ENCODE results near the gene COL27A1.
"Not testable (repeated sequence)": the region's sequence is repeated elsewhere in the genome, so short reads cannot be mapped to it uniquely, and the experiment has no call there.

COL27A1 gene

GRCh38 chr9:114119242-114120191, 35.8 kb upstream of the COL27A1 start:
- Histone ChIP-seq H3K4me3 (no peak overlapping the region), H3K27me3 (ENCODE audit: low read depth) (peaks cover 19% of the 10 kb centered on the region), H3K4me1 (no peaks in the 10 kb centered on the region), H3K36me3 (replicated peaks) (no peaks in the 10 kb centered on the region), H3K9me3 (no peaks in the 10 kb centered on the region)
- in situ Hi-C loops (cut with MboI; ENCODE audit: low sequenced_read_pairs), result no loop called here
- no peak for DNase-seq (ENCODE audit: low spot score in 2 of 2)

GRCh38 chr9:114120192-114121014, 34.9 kb upstream of the COL27A1 start:
- in situ Hi-C loops (cut with MboI; ENCODE audit: low sequenced_read_pairs), result no loop called here
- Histone ChIP-seq H3K4me1 (no peaks in the 10 kb centered on the region), H3K36me3 (replicated peaks) (no peaks in the 10 kb centered on the region), H3K4me3 (no peak overlapping the region), H3K27me3 (ENCODE audit: low read depth) (peaks cover 19% of the 10 kb centered on the region), H3K9me3 (no peaks in the 10 kb centered on the region)
- DNase-seq (ENCODE audit: low spot score in 2 of 2), result no peak

GRCh38 chr9:114121227-114122135, 33.9 kb upstream of the COL27A1 start:
- H3K4me3 ChIP-seq, result no peak overlapping the region
- H3K27me3 ChIP-seq (ENCODE audit: low read depth), result peaks cover 19% of the 10 kb centered on the region
- DNase-seq (ENCODE audit: low spot score in 2 of 2), result no peak
- no peaks in the 10 kb centered on the region for H3K4me1 ChIP-seq
- no peaks in the 10 kb centered on the region for H3K9me3 ChIP-seq
- in situ Hi-C loops (cut with MboI; ENCODE audit: low sequenced_read_pairs), result no loop called here
- H3K36me3 ChIP-seq (replicated peaks), result no peaks in the 10 kb centered on the region

- in situ Hi-C loops (cut with MboI; ENCODE audit: low sequenced_read_pairs), result no loop called here
- Histone ChIP-seq H3K27me3 (ENCODE audit: low read depth) (peaks cover 19% of the 10 kb centered on the region), H3K4me3 (no peak overlapping the region), H3K4me1 (no peaks in the 10 kb centered on the region), H3K9me3 (no peaks in the 10 kb centered on the region), H3K36me3 (replicated peaks) (no peaks in the 10 kb centered on the region)
- no peak for DNase-seq (ENCODE audit: low spot score in 2 of 2)
Measured at GRCh38 chr9:114122136-114123027, 33.0 kb upstream of the COL27A1 start.

- Histone ChIP-seq H3K27me3 (ENCODE audit: low read depth) (peaks cover 9% of the 10 kb centered on the region), H3K9me3 (no peaks in the 10 kb centered on the region)
- in situ Hi-C loops (cut with MboI; ENCODE audit: low sequenced_read_pairs), result no loop called here
Measured at GRCh38 chr9:114123031-114123977, 32.0 kb upstream of the COL27A1 start.

GRCh38 chr9:114124138-114124537, 31.2 kb upstream of the COL27A1 start:
- in situ Hi-C loops (cut with MboI; ENCODE audit: low sequenced_read_pairs), result no loop called here
- H3K36me3 ChIP-seq (replicated peaks), result no peaks in the 10 kb centered on the region
- no peak for DNase-seq (ENCODE audit: low spot score in 2 of 2)
- H3K27me3 ChIP-seq (ENCODE audit: low read depth), result peaks cover 3% of the 10 kb centered on the region
- no peaks in the 10 kb centered on the region for H3K9me3 ChIP-seq
- no peaks in the 10 kb centered on the region for H3K4me1 ChIP-seq
- no peak overlapping the region for H3K4me3 ChIP-seq

More at GRCh38 chr9:114123031-114123977, 32.0 kb upstream of the COL27A1 start:
- Histone ChIP-seq H3K4me3 (no peak overlapping the region), H3K36me3 (replicated peaks) (no peaks in the 10 kb centered on the region), H3K4me1 (no peaks in the 10 kb centered on the region)
- no peak for DNase-seq (ENCODE audit: low spot score in 2 of 2)

GRCh38 chr9:114124666-114125475, 30.5 kb upstream of the COL27A1 start:
- in situ Hi-C loops (cut with MboI; ENCODE audit: low sequenced_read_pairs), result no loop called here
- DNase-seq (ENCODE audit: low spot score in 2 of 2), result no peak
- Histone ChIP-seq H3K27me3 (ENCODE audit: low read depth) (peaks cover 3% of the 10 kb centered on the region; the same call in 1 of the 2 replicates), H3K36me3 (replicated peaks) (no peaks in the 10 kb centered on the region), H3K4me3 (no peak overlapping the region), H3K9me3 (no peaks in the 10 kb centered on the region), H3K4me1 (no peaks in the 10 kb centered on the region)

GRCh38 chr9:114125476-114126013, 29.8 kb upstream of the COL27A1 start:
- no peak for DNase-seq (ENCODE audit: low spot score in 2 of 2)
- Histone ChIP-seq H3K27me3 (ENCODE audit: low read depth) (no peaks in the 10 kb centered on the region; the same call in 1 of the 2 replicates), H3K4me1 (no peaks in the 10 kb centered on the region), H3K36me3 (replicated peaks) (no peaks in the 10 kb centered on the region), H3K9me3 (no peaks in the 10 kb centered on the region), H3K4me3 (no peak overlapping the region)
- in situ Hi-C loops (cut with MboI; ENCODE audit: low sequenced_read_pairs), result no loop called here

- DNase-seq (ENCODE audit: low spot score in 2 of 2), result no peak
- no peaks in the 10 kb centered on the region for H3K9me3 ChIP-seq
- H3K27me3 ChIP-seq (ENCODE audit: low read depth), result no peaks in the 10 kb centered on the region
- no peaks in the 10 kb centered on the region for H3K36me3 ChIP-seq (replicated peaks)
- in situ Hi-C loops (cut with MboI; ENCODE audit: low sequenced_read_pairs), result no loop called here
- H3K4me3 ChIP-seq, result no peak overlapping the region
- H3K4me1 ChIP-seq, result peaks cover under 1% of the 10 kb centered on the region
Measured at GRCh38 chr9:114126247-114127060, 28.9 kb upstream of the COL27A1 start.

- H3K9me3 ChIP-seq; H3K4me1 ChIP-seq; in situ Hi-C loops (cut with MboI; ENCODE audit: low sequenced_read_pairs); H3K36me3 ChIP-seq (replicated peaks); H3K4me3 ChIP-seq; H3K27me3 ChIP-seq (ENCODE audit: low read depth); DNase-seq (ENCODE audit: low spot score in 2 of 2): not testable (repeated sequence)
Measured at GRCh38 chr9:114128759-114129158, 26.6 kb upstream of the COL27A1 start.

Data from HAP-1 (cell line).